ENCODE measurements around the gene FKBP5.
A peak's percentile ranks its signal among the peaks of the same experiment; 100 is the strongest.
"Not testable (repeated sequence)": the region's sequence is repeated elsewhere in the genome, so short reads cannot be mapped to it uniquely, and the experiment has no call there.

Gene FKBP5

GRCh38 chr6:35603326-35604202, 85.2 kb downstream of the FKBP5 start:
- Histone ChIP-seq H3K27me3 (replicated peaks; ENCODE audit: control insufficient read depth, insufficient read depth, low read length, poor library complexity, severe bottlenecking) (no peaks in the 10 kb centered on the region), H3K4me3 (ENCODE audit: insufficient read depth, low read depth, low read length, poor library complexity, severe bottlenecking) (peak overlapping the region; percentile 43), H3K27ac (ENCODE audit: insufficient read depth, low read length, poor library complexity, severe bottlenecking) (peak overlapping the region; percentile 73), H3K36me3 (ENCODE audit: control insufficient read depth, insufficient read depth, low read length) (peaks cover 8% of the 10 kb centered on the region), H3K4me1 (ENCODE audit: control insufficient read depth, insufficient read depth, low read length, poor library complexity, severe bottlenecking) (peaks cover 67% of the 10 kb centered on the region), H3K9me3 (ENCODE audit: control insufficient read depth, low read length) (no peaks in the 10 kb centered on the region)
- no peak for DNase-seq

GRCh38 chr6:35602133-35602946, 86.4 kb downstream of the FKBP5 start:
- peaks cover 3% of the 10 kb centered on the region for H3K36me3 ChIP-seq (ENCODE audit: control insufficient read depth, insufficient read depth, low read length)
- DNase-seq, result no peak
- H3K27ac ChIP-seq (ENCODE audit: insufficient read depth, low read length, poor library complexity, severe bottlenecking), result peak overlapping the region; percentile 73
- peak overlapping the region; percentile 43 for H3K4me3 ChIP-seq (ENCODE audit: insufficient read depth, low read depth, low read length, poor library complexity, severe bottlenecking)
- H3K4me1 ChIP-seq (ENCODE audit: control insufficient read depth, insufficient read depth, low read length, poor library complexity, severe bottlenecking), result peaks cover 73% of the 10 kb centered on the region
- no peaks in the 10 kb centered on the region for H3K27me3 ChIP-seq (replicated peaks; ENCODE audit: control insufficient read depth, insufficient read depth, low read length, poor library complexity, severe bottlenecking)
- H3K9me3 ChIP-seq (ENCODE audit: control insufficient read depth, low read length), result no peaks in the 10 kb centered on the region

- H3K4me3 ChIP-seq (ENCODE audit: insufficient read depth, low read depth, low read length, poor library complexity, severe bottlenecking), result peak overlapping the region; percentile 43
Observed at GRCh38 chr6:35601331-35602132, 87.2 kb downstream of the FKBP5 start.

GRCh38 chr6:35600659-35601125, 88.0 kb downstream of the FKBP5 start:
- DNase-seq, result no peak
- Histone ChIP-seq H3K4me3 (ENCODE audit: insufficient read depth, low read depth, low read length, poor library complexity, severe bottlenecking) (peak overlapping the region; percentile 43), H3K36me3 (ENCODE audit: control insufficient read depth, insufficient read depth, low read length) (peaks cover 12% of the 10 kb centered on the region), H3K9me3 (ENCODE audit: control insufficient read depth, low read length) (no peaks in the 10 kb centered on the region), H3K27ac (ENCODE audit: insufficient read depth, low read length, poor library complexity, severe bottlenecking) (peak overlapping the region; percentile 73), H3K27me3 (replicated peaks; ENCODE audit: control insufficient read depth, insufficient read depth, low read length, poor library complexity, severe bottlenecking) (no peaks in the 10 kb centered on the region), H3K4me1 (ENCODE audit: control insufficient read depth, insufficient read depth, low read length, poor library complexity, severe bottlenecking) (peaks cover 85% of the 10 kb centered on the region)

More at GRCh38 chr6:35601331-35602132, 87.2 kb downstream of the FKBP5 start:
- H3K9me3 ChIP-seq (ENCODE audit: control insufficient read depth, low read length), result no peaks in the 10 kb centered on the region
- peak overlapping the region; percentile 73 for H3K27ac ChIP-seq (ENCODE audit: insufficient read depth, low read length, poor library complexity, severe bottlenecking)
- peak; percentile 43 to 68 (median 52) for DNase-seq
- H3K36me3 ChIP-seq (ENCODE audit: control insufficient read depth, insufficient read depth, low read length), result peaks cover 6% of the 10 kb centered on the region
- peaks cover 81% of the 10 kb centered on the region for H3K4me1 ChIP-seq (ENCODE audit: control insufficient read depth, insufficient read depth, low read length, poor library complexity, severe bottlenecking)
- H3K27me3 ChIP-seq (replicated peaks; ENCODE audit: control insufficient read depth, insufficient read depth, low read length, poor library complexity, severe bottlenecking), result no peaks in the 10 kb centered on the region

- peak overlapping the region; percentile 73 for H3K27ac ChIP-seq (ENCODE audit: insufficient read depth, low read length, poor library complexity, severe bottlenecking)
- H3K4me3 ChIP-seq (ENCODE audit: insufficient read depth, low read depth, low read length, poor library complexity, severe bottlenecking), result peak overlapping the region; percentile 43
- no peak for DNase-seq
- H3K36me3 ChIP-seq (ENCODE audit: control insufficient read depth, insufficient read depth, low read length), result peaks cover 12% of the 10 kb centered on the region
- H3K27me3 ChIP-seq (replicated peaks; ENCODE audit: control insufficient read depth, insufficient read depth, low read length, poor library complexity, severe bottlenecking), result no peaks in the 10 kb centered on the region
- peaks cover 87% of the 10 kb centered on the region for H3K4me1 ChIP-seq (ENCODE audit: control insufficient read depth, insufficient read depth, low read length, poor library complexity, severe bottlenecking)
- H3K9me3 ChIP-seq (ENCODE audit: control insufficient read depth, low read length), result no peaks in the 10 kb centered on the region
Observed at GRCh38 chr6:35599761-35600658, 88.7 kb downstream of the FKBP5 start.

GRCh38 chr6:35598621-35599020, 90.1 kb downstream of the FKBP5 start:
- H3K9me3 ChIP-seq (ENCODE audit: control insufficient read depth, low read length); DNase-seq; H3K4me3 ChIP-seq (ENCODE audit: insufficient read depth, low read depth, low read length, poor library complexity, severe bottlenecking); H3K27me3 ChIP-seq (replicated peaks; ENCODE audit: control insufficient read depth, insufficient read depth, low read length, poor library complexity, severe bottlenecking): not testable (repeated sequence)
- H3K27ac ChIP-seq (ENCODE audit: insufficient read depth, low read length, poor library complexity, severe bottlenecking), result peak overlapping the region; percentile 24
- H3K4me1 ChIP-seq (ENCODE audit: control insufficient read depth, insufficient read depth, low read length, poor library complexity, severe bottlenecking), result peaks cover 86% of the 10 kb centered on the region
- peaks cover 16% of the 10 kb centered on the region for H3K36me3 ChIP-seq (ENCODE audit: control insufficient read depth, insufficient read depth, low read length)

- Histone ChIP-seq H3K9me3 (ENCODE audit: control insufficient read depth, low read length) (no peaks in the 10 kb centered on the region), H3K4me1 (ENCODE audit: control insufficient read depth, insufficient read depth, low read length, poor library complexity, severe bottlenecking) (peaks cover 77% of the 10 kb centered on the region), H3K27ac (ENCODE audit: insufficient read depth, low read length, poor library complexity, severe bottlenecking) (no peak overlapping the region), H3K27me3 (replicated peaks; ENCODE audit: control insufficient read depth, insufficient read depth, low read length, poor library complexity, severe bottlenecking) (no peaks in the 10 kb centered on the region), H3K4me3 (ENCODE audit: insufficient read depth, low read depth, low read length, poor library complexity, severe bottlenecking) (no peak overlapping the region), H3K36me3 (ENCODE audit: control insufficient read depth, insufficient read depth, low read length) (peaks cover 16% of the 10 kb centered on the region)
- no peak for DNase-seq
Observed at GRCh38 chr6:35596448-35597442, 92.0 kb downstream of the FKBP5 start.

- DNase-seq, result no peak
- Histone ChIP-seq H3K27ac (ENCODE audit: insufficient read depth, low read length, poor library complexity, severe bottlenecking) (no peak overlapping the region), H3K36me3 (ENCODE audit: control insufficient read depth, insufficient read depth, low read length) (peaks cover 31% of the 10 kb centered on the region), H3K4me3 (ENCODE audit: insufficient read depth, low read depth, low read length, poor library complexity, severe bottlenecking) (peak overlapping the region; percentile 4), H3K27me3 (replicated peaks; ENCODE audit: control insufficient read depth, insufficient read depth, low read length, poor library complexity, severe bottlenecking) (no peaks in the 10 kb centered on the region), H3K4me1 (ENCODE audit: control insufficient read depth, insufficient read depth, low read length, poor library complexity, severe bottlenecking) (peaks cover 71% of the 10 kb centered on the region), H3K9me3 (ENCODE audit: control insufficient read depth, low read length) (no peaks in the 10 kb centered on the region)
Observed at GRCh38 chr6:35594503-35595186, 94.1 kb downstream of the FKBP5 start.

All from effector memory CD4-positive, alpha-beta T cell (primary cell).